BLaER1 (cell line): ENCODE measurements around the gene JAM3.

Experiments
- H3K27ac ChIP-seq: shearing (Covaris generic); formaldehyde crosslinking; 2 replicates; pipeline ENCODE4 v1.8.1; 2022
- H3K27me3 ChIP-seq: shearing (Covaris generic); formaldehyde crosslinking; 2 replicates; pipeline ENCODE4 v1.8.1; 2022
- H3K36me3 ChIP-seq: shearing (Covaris generic); formaldehyde crosslinking; 2 replicates; pipeline ENCODE4 v1.8.1; 2022
- H3K4me1 ChIP-seq: shearing (Covaris generic); formaldehyde crosslinking; 2 replicates; pipeline ENCODE4 v1.8.1; 2022
- H3K4me2 ChIP-seq: shearing (Covaris generic); formaldehyde crosslinking; 2 replicates; pipeline ENCODE4 v1.8.1; 2022
- H3K4me3 ChIP-seq: shearing (Covaris generic); formaldehyde crosslinking; 2 replicates; pipeline ENCODE4 v1.8.1; 2022
- H3K9ac ChIP-seq: shearing (Covaris generic); formaldehyde crosslinking; 2 replicates; pipeline ENCODE4 v1.8.1; 2022
- H3K9me3 ChIP-seq: shearing (Covaris generic); formaldehyde crosslinking; 2 replicates; pipeline ENCODE4 v1.8.1; 2022
- H4K20me1 ChIP-seq: shearing (Covaris generic); formaldehyde crosslinking; 2 replicates; pipeline ENCODE4 v1.8.1; 2022
- Cebpa-rat ChIP-seq: shearing (Covaris generic); IDR thresholded peaks from 2 replicates; pipeline ENCODE4 v1.8.1; 2022

JAM3 gene

DNA sequence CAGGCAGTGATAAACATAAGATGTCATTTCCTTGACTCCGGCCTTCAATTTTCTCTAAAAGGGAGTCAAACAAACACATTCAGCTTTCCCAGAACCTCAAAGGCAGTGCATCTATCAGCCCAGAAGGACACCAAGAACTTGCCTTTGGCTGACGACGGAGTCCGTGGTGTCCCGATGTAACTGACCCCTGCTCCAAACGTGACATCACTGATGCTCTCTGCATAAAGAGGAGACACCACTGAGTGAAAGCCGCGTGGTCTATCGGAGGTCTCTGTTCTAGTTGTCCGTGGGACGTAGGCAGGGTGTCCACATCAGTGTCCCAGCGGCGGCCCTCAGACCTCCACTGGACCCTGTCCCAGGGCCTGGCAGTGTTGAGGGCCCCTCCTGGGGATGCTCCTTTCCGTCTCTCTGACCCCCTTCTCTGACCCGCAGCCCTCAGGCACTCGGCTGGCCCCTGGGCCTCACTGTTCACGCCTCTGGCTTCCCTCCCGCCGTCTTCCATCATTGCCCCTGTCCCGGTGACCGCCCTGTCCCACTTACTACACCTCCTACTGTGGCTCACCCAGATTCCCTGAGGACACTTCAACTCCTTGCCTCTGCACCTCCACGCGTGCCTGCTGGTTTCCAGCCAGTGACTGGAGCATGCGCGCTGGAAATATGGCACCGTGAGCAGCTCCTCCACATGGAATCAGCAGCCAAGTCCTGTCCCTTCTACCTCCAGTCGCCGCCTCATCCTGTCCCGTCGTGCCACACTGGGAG is 84.5 kb downstream of the JAM3 start:
- no peak for TF ChIP-seq Cebpa-rat
- no peak overlapping the region for H3K9ac ChIP-seq
- no peak overlapping the region for H3K4me2 ChIP-seq
- H4K20me1 ChIP-seq: no peaks in the 10 kb centered on the region
- H3K9me3 ChIP-seq: no peaks in the 10 kb centered on the region
- H3K4me1 ChIP-seq: no peaks in the 10 kb centered on the region
- no peak overlapping the region for H3K4me3 ChIP-seq
- peaks cover 95% of the 10 kb centered on the region for H3K36me3 ChIP-seq
- no peak overlapping the region for H3K27ac ChIP-seq
- H3K27me3 ChIP-seq: no peaks in the 10 kb centered on the region

DNA sequence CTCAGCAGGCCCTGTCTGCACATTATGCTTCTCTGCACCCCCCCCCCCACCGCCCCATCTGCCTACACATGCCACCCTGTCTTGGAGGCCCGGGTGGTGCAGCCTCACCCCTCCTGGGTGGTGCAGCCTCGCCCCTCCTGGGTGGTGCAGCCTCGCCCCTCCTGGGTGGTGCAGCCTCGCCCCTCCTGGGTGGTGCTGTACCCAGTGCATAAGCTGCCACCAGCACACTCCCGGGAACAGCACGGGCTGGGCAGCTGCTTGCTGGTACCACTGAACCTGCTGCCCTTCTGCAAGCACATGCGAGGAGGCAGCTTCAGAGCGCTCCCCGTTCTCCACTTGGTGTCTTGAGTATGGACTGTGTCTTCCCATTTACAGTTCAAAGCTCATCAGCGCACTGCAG is 85.6 kb downstream of the JAM3 start:
- Histone ChIP-seq H3K4me2 (no peak overlapping the region), H3K9me3 (no peaks in the 10 kb centered on the region), H3K9ac (no peak overlapping the region), H3K27ac (no peak overlapping the region), H3K4me1 (no peaks in the 10 kb centered on the region), H3K27me3 (no peaks in the 10 kb centered on the region), H3K4me3 (no peak overlapping the region), H4K20me1 (no peaks in the 10 kb centered on the region), H3K36me3 (peaks cover 95% of the 10 kb centered on the region)
- no peak for TF ChIP-seq Cebpa-rat

DNA sequence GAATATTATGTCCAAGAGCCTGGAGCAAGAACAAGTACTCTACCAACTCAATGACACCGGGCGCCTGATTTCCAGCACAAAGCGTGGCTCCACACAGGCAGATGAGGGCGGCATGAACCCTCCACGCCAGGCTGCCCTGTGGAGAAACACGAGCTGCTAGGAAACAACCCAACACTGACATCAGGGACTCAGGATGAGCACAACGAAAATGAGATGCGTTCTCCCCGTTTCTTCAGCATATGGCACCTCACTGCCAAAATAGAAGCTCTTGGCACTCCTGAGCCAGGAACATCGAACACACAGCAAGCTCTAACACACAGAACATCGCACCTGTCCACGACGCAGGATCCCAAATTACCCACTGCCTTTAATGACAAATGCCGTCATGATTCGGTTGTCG is 86.6 kb downstream of the JAM3 start:
- no peak overlapping the region for H3K4me2 ChIP-seq
- H3K27ac ChIP-seq: no peak overlapping the region
- H3K27me3 ChIP-seq: no peaks in the 10 kb centered on the region
- no peak overlapping the region for H3K4me3 ChIP-seq
- no peak overlapping the region for H3K9ac ChIP-seq
- no peaks in the 10 kb centered on the region for H3K4me1 ChIP-seq
- TF ChIP-seq Cebpa-rat: no peak
- H4K20me1 ChIP-seq: no peaks in the 10 kb centered on the region
- peaks cover 98% of the 10 kb centered on the region for H3K36me3 ChIP-seq
- H3K9me3 ChIP-seq: no peaks in the 10 kb centered on the region

DNA sequence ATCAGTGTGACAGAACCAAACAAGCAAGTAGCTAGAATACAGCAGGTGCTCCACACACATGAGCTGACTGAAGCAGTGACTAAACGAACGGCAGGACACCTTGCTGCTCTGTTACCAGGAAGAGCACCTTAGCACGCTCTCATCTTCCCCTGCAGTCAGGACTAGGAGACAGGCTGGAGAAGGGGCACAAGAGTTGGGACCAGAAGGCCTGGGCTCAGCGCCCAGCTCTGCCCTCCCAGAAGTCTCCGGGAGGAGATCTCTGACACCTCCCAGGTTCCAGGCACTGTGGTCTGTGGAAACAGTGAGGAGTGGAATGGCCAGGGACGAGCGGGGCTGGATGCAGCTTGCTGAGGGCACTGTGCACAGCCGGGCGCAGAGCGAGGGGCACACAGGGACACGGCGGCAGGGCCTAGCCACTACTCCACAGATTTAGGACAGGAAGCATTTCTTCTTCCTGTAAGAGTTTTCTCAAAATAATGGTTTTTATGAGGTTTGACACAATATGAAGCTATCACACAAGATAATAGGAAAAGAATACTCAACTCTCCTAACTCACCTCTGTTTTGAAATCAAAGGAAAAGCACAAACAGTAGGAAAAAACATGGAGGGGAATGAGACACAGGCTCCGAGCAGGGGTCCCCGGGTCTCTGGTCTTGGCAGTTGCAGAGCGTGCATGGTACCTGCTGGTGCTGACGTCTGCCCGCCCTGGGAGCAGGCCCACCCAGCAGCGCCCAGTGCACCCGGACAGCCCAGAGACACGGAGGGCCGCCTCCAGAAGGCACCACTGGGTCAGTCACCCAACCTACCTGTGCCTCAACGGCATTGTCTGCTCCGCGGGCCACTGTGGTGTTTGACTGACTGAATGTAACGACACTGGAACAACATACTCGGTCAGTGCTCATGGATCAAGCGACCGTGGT is 87.3 kb downstream of the JAM3 start:
- no peak for TF ChIP-seq Cebpa-rat
- Histone ChIP-seq H3K9ac (no peak overlapping the region), H3K4me2 (no peak overlapping the region), H3K4me3 (no peak overlapping the region), H3K27ac (no peak overlapping the region), H3K4me1 (no peaks in the 10 kb centered on the region), H4K20me1 (no peaks in the 10 kb centered on the region; the same call in 1 of the 2 replicates), H3K36me3 (peaks cover 98% of the 10 kb centered on the region), H3K27me3 (no peaks in the 10 kb centered on the region), H3K9me3 (no peaks in the 10 kb centered on the region)

DNA sequence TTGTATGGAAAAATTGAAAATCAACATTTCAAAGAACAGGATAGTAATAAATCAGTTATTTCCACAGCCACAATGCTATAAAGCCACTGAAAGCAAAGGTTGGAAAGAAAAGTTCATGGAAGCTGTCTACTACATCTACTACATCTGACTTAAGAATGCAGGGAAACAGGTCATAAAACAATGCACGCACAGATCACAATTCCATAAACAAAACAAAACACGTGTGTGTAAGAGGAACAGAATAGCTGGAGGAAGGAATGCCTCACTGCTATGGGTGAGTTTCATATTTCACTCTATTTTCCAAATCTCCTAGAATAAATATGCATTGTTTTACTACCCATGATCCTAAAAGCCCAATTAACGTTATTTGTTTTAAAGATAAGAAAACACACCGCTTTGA is 88.6 kb downstream of the JAM3 start:
- Histone ChIP-seq H3K9me3 (no peaks in the 10 kb centered on the region), H4K20me1 (no peaks in the 10 kb centered on the region; the same call in 1 of the 2 replicates), H3K27me3 (no peaks in the 10 kb centered on the region), H3K4me1 (no peaks in the 10 kb centered on the region), H3K27ac (no peak overlapping the region), H3K9ac (no peak overlapping the region), H3K4me3 (no peak overlapping the region), H3K4me2 (no peak overlapping the region), H3K36me3 (peaks cover 100% of the 10 kb centered on the region)
- TF ChIP-seq Cebpa-rat: no peak

DNA sequence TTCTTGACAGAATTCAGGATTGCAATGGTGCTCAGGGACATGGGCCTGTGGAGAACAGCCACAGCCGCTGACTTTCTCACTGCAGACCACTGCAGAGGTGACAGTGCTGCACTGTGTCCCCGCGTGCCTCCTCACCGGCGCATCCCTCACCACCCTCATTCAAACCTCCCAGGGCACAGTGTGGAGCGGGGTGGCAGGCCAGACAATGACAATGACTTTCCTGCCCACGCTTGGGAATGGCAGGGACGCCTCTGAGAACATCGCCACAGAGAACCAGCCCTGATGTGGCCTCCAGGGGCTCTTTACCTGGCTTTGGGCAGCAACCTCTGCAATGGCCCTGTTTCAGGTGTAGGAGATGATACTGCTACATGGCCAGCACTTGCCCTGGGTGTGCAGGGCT is 89.2 kb downstream of the JAM3 start:
- H3K27ac ChIP-seq: no peak overlapping the region
- H3K36me3 ChIP-seq: peaks cover 100% of the 10 kb centered on the region
- H4K20me1 ChIP-seq: no peaks in the 10 kb centered on the region; the same call in 1 of the 2 replicates
- no peaks in the 10 kb centered on the region for H3K9me3 ChIP-seq
- TF ChIP-seq Cebpa-rat: no peak
- no peaks in the 10 kb centered on the region for H3K27me3 ChIP-seq
- no peak overlapping the region for H3K9ac ChIP-seq
- no peaks in the 10 kb centered on the region for H3K4me1 ChIP-seq
- H3K4me2 ChIP-seq: no peak overlapping the region
- no peak overlapping the region for H3K4me3 ChIP-seq

DNA sequence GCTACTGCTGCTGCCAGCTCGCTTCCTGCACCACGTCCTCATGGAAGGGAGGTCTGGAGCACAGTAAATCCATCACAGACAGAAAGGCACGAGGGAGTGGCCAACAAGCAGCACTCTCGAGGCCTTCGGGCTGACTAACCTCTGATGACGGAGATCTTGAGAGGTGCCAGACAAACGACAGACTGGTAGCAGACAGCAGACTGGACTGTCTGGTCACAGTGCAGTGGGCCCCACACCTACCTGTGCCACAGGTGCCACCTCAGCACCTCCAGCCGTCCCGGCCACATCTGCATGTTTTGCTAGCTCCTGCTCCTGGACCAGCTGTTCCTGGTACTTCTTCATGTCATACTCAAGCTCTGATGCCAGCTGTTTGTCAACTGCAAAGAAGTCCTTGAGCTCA is 90.8 kb downstream of the JAM3 start:
- no peak overlapping the region for H3K4me3 ChIP-seq
- H3K36me3 ChIP-seq: peaks cover 100% of the 10 kb centered on the region
- no peak overlapping the region for H3K9ac ChIP-seq
- no peak overlapping the region for H3K4me2 ChIP-seq
- no peaks in the 10 kb centered on the region for H3K9me3 ChIP-seq
- TF ChIP-seq Cebpa-rat: no peak
- peaks cover 10% of the 10 kb centered on the region; the same call in 1 of the 2 replicates for H4K20me1 ChIP-seq
- H3K27ac ChIP-seq: no peak overlapping the region
- no peaks in the 10 kb centered on the region for H3K4me1 ChIP-seq
- H3K27me3 ChIP-seq: no peaks in the 10 kb centered on the region

DNA sequence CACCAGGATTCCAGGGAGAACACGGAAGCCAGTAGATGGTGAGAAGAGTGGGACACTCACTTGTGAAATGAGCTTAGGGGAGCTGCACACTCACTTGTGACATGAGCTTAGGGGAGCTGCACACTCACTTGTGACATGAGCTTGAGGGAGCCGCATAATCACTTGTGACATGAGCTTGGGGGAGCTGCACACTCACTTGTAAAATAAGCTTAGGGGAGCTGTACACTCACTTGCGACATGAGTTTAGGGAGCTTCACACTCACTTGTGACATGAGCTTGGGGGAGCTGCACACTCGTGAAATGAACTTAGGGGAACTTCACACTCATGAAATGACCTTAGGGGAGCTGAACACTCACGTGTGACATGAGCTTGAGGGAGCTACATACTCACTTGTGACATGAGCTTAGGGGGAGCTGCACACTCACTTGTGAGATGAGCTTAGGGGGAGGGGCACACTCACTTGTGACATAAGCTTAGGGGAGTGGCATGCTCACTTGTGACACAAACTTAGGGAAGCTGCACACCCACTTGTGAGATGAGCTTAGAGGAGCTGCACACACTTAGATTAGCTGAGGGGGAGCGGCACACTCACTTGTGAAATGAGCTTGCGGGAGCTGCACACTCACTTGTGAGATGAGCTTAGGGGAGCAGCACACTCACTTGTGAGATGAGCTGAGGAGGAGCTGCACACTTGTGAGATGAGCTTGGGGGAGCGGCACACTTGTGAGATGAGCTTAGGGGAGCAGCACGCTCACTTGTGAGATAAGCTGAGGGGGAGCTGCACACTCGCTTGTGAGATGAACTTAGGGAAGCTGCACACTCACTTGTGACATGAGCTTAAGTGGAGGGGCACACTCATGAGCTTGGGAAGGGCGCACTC is 95.9 kb downstream of the JAM3 start:
- Histone ChIP-seq H3K27me3 (no peaks in the 10 kb centered on the region), H3K36me3 (peaks cover 90% of the 10 kb centered on the region), H3K27ac (no peak overlapping the region), H3K9me3 (no peaks in the 10 kb centered on the region), H4K20me1 (peaks cover 14% of the 10 kb centered on the region; the same call in 1 of the 2 replicates), H3K9ac (no peak overlapping the region), H3K4me2 (no peak overlapping the region), H3K4me1 (no peaks in the 10 kb centered on the region), H3K4me3 (no peak overlapping the region)
- no peak for TF ChIP-seq Cebpa-rat

DNA sequence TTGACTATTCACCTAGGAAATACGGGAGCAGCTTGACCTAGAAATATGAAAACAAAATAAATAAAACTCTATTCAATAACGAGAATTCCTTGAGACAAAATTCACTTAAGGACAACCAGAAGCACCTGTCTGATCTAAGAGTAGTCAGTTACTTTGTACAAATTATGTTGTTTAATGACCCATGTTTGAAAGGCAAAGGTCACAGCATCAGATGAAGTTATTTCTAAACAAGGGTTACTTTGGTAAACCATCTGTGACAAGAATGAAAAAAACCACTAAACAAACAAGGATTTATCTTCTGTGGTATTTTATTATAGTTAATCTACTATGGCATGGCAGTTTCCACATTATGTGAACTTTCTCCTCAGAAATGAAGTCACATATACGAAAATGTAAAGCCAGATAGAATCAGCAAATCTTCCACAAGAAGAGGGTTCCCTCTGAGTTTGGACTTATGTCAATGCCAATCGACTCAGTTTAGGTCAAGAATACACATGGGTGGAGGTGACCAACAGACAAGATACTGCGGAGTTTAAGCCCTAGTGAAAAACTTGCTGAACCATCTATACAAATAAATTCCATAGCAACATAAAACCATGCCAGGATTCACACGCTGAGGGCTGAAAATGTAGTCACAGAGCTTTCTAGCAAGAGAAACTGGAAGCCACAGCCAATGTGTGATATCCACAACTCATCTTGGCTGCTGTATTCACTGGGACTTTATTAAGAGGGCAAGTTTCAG is 101.5 kb downstream of the JAM3 start:
- Histone ChIP-seq H3K4me1 (no peaks in the 10 kb centered on the region), H3K36me3 (peaks cover 90% of the 10 kb centered on the region), H4K20me1 (no peaks in the 10 kb centered on the region), H3K27ac (no peak overlapping the region), H3K4me3 (no peak overlapping the region), H3K9ac (no peak overlapping the region), H3K4me2 (no peak overlapping the region), H3K27me3 (no peaks in the 10 kb centered on the region), H3K9me3 (no peaks in the 10 kb centered on the region)
- no peak for TF ChIP-seq Cebpa-rat
